SK-N-SH (cell line): ENCODE measurements around the gene RNF13. TPM values are rescaled to one million over a fixed set of nuclear protein-coding genes. Genes with fewer than 3 reads are reported as not detected.

Experiments used
- CTCF ChIA-PET: fragments of 300-600, 350-600 bp; formaldehyde crosslinking; extraction: SDS; loops from one replicate; lab custom pipeline; 2021; lab: Yijun Ruan, JAX
- POLR2A ChIA-PET: fragments of 350-600 bp; sonication (Branson Sonifier 250); formaldehyde crosslinking; extraction: SDS; loops from one replicate; lab custom pipeline; 2020; ENCODE audit warnings: antibody characterized with exemption, inconsistent platforms; lab: Yijun Ruan, JAX
- DNase-seq: peaks from one replicate; pipeline ENCODE4 v3.0.0; 2012
- H2AFZ ChIP-seq: fragments of 200-600 bp; sonication (generic); 2 replicates; pipeline ENCODE4 v1.8.1; 2016; ENCODE audit warnings: antibody characterized with exemption, mild to moderate bottlenecking, low read depth
- H3F3A ChIP-seq: fragments of 200-600 bp; sonication (generic); replicated peaks from 2 replicates; pipeline ENCODE3; 2016; ENCODE audit warnings: antibody characterized with exemption, mild to moderate bottlenecking; ENCODE audit not compliant: insufficient read depth
- H3K27ac ChIP-seq, 2 experiments: fragments of 200-500 bp in 1 of 2; fragments of 200-600 bp in 1 of 2; sonication (Bioruptor generic) in 1 of 2; sonication (generic), shearing (Covaris generic) in 1 of 2; 2 replicates each; pipeline versions ENCODE4 v1.5.1 to v1.6.1; 2014 to 2016; ENCODE audit warnings: low read depth in 2 of 2, inconsistent platforms in 1 of 2, low read length in 1 of 2, mild to moderate bottlenecking in 1 of 2, mixed read lengths in 1 of 2
- H3K27me3 ChIP-seq: fragments of 200-600 bp; sonication (generic), shearing (Covaris generic); 2 replicates; pipeline ENCODE4 v1.6.1; 2016; ENCODE audit warnings: mixed run types; ENCODE audit not compliant: insufficient read depth
- H3K36me3 ChIP-seq, 2 experiments: fragments of 200-500 bp in 1 of 2; fragments of 200-600 bp in 1 of 2; sonication (Bioruptor generic) in 1 of 2; sonication (generic) in 1 of 2; replicated peaks in 1 of 2; 2 replicates each; pipeline versions ENCODE3 to v1.5.1; 2014 to 2016; ENCODE audit warnings: low read length in 1 of 2, mild to moderate bottlenecking in 1 of 2; ENCODE audit not compliant: insufficient read depth in 2 of 2, control insufficient read depth in 1 of 2
- H3K4me1 ChIP-seq, 2 experiments: fragments of 200-500 bp in 1 of 2; fragments of 200-600 bp in 1 of 2; sonication (Bioruptor generic) in 1 of 2; sonication (generic), shearing (Covaris generic) in 1 of 2; 2 replicates each; pipeline versions ENCODE4 v1.5.1 to v1.6.1; 2014 to 2016; ENCODE audit warnings: low read depth in 1 of 2, low read length in 1 of 2, mixed run types in 1 of 2; ENCODE audit not compliant: insufficient read depth in 2 of 2, control insufficient read depth in 1 of 2
- H3K4me2 ChIP-seq: fragments of 200-600 bp; sonication (generic), shearing (Covaris generic); 2 replicates; pipeline ENCODE4 v1.6.1; 2017; ENCODE audit warnings: mixed run types
- H3K4me3 ChIP-seq, 2 experiments: fragments of 200-500 bp in 1 of 2; fragments of 200-600 bp in 1 of 2; sonication (Bioruptor generic) in 1 of 2; sonication (generic), shearing (Covaris generic) in 1 of 2; 2 replicates each; pipeline versions ENCODE4 v1.5.1 to v1.8.1; 2014 to 2016; ENCODE audit warnings: low read depth in 2 of 2, inconsistent platforms in 1 of 2, low read length in 1 of 2, mild to moderate bottlenecking in 1 of 2, mixed read lengths in 1 of 2, moderate library complexity in 1 of 2
- H3K79me2 ChIP-seq: fragments of 200-600 bp; sonication (generic); 2 replicates; pipeline ENCODE4 v1.8.1; 2017; ENCODE audit warnings: mild to moderate bottlenecking; ENCODE audit not compliant: insufficient read depth
- H3K9ac ChIP-seq: fragments of 200-600 bp; sonication (generic); 2 replicates; pipeline ENCODE4 v1.6.1; 2017; ENCODE audit warnings: mixed run types
- H3K9me2 ChIP-seq: fragments of 200-600 bp; sonication (generic); 2 replicates; pipeline ENCODE4 v1.6.1; 2017; ENCODE audit warnings: mixed run types
- H3K9me3 ChIP-seq: fragments of 200-600 bp; sonication (generic); 2 replicates; pipeline ENCODE4 v1.6.1; 2017; ENCODE audit warnings: mixed run types, mild to moderate bottlenecking, moderate library complexity
- H4K20me1 ChIP-seq: fragments of 200-600 bp; sonication (generic); 2 replicates; pipeline ENCODE4 v1.6.1; 2017; ENCODE audit warnings: mild to moderate bottlenecking, mixed run types; ENCODE audit not compliant: insufficient read depth
- EP300 ChIP-seq, 2 experiments: IDR thresholded peaks; 2 replicates each; pipeline versions ENCODE4 v1.4.0 to v1.6.1; 2012; ENCODE audit warnings: borderline replicate concordance in 1 of 2, low read depth in 1 of 2, low read length in 1 of 2
- GATA2 ChIP-seq: sonication (generic); formaldehyde crosslinking; IDR thresholded peaks from 2 replicates; pipeline ENCODE4 v1.5.0; 2020; ENCODE audit warnings: mild to moderate bottlenecking, missing genetic modification reagents
- POLR2AphosphoS5 ChIP-seq: IDR thresholded peaks from 2 replicates; pipeline ENCODE4 v1.6.1; 2012; ENCODE audit warnings: low read depth, low read length
- REST ChIP-seq: IDR thresholded peaks from 2 replicates; pipeline ENCODE4 v1.6.1; 2012; ENCODE audit warnings: mild to moderate bottlenecking, low read depth, low read length, moderate library complexity
- TEAD4 ChIP-seq: IDR thresholded peaks from 2 replicates; pipeline ENCODE4 v1.4.0; 2012; ENCODE audit warnings: mild to moderate bottlenecking, borderline replicate concordance; ENCODE audit not compliant: insufficient read depth
- polyA plus RNA-seq, 3 experiments: library from polyadenylated mRNA; depleted of rRNA; stranded (reverse); fragments of >200 nt; gene quantifications; 2 replicates each; pipeline ENCODE4 v1.2.3, GENCODE V29; 2012
- TF ChIP-seq, protein P1 (sequence below): IDR thresholded peaks from 2 replicates; pipeline ENCODE4 v1.4.0; 2012; ENCODE audit warnings: low read depth, borderline replicate concordance
- TF ChIP-seq, protein P2 (sequence below): IDR thresholded peaks from 2 replicates; pipeline ENCODE4 v1.4.0; 2012; ENCODE audit warnings: low read depth
- TF ChIP-seq, protein P3 (sequence below): fragments of 150-350 bp; IDR thresholded peaks from 2 replicates; pipeline ENCODE4 v1.6.1; 2016; ENCODE audit warnings: mild to moderate bottlenecking, low read depth, low read length

The RNF13 gene
- polyA plus RNA-seq, 1 of the 3 experiments (the other 2 are of a cell fraction) = 14.9 TPM

DNA sequence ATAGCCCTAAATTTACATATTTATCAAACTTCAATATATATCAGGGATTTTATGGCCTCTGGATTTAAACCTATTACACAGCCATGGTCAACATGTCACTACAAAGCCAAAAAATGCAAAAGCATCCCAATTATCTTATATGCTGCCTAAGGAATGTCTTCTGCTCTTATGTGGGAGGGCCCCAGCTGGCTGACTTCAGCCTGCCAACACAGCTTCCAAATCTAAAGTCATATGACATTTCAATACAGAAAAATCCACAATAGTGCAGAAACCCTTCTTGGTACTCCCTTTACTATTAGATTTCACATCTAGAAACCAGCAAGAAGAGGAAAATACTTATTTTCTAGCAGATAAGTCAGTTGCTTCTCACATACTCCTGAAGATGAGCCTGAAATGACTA, 151.3 kb downstream of the RNF13 start:
- Histone ChIP-seq H3K27ac (peak overlapping the region in 1 of 2 experiments; percentile 60; a peak in 2 of 4 replicates), H3K36me3 (peaks cover 70 to 78% of the 10 kb centered on the region in 2 experiments), H3K4me3 (no peak overlapping the region; a peak in 1 of 4 replicates), H4K20me1 (peaks cover 63% of the 10 kb centered on the region), H3K4me2 (peak overlapping the region; percentile 25; the same call in 1 of the 2 replicates), H3K79me2 (peaks cover 96% of the 10 kb centered on the region), H2AFZ (no peak overlapping the region), H3K9ac (no peak overlapping the region), H3K9me2 (no peaks in the 10 kb centered on the region), H3K4me1 (peaks cover 8 to 21% of the 10 kb centered on the region in 2 experiments; a peak in 3 of 4 replicates), H3K9me3 (no peaks in the 10 kb centered on the region), H3F3A (peaks cover 24% of the 10 kb centered on the region), H3K27me3 (no peaks in the 10 kb centered on the region)
- TF ChIP-seq, protein P1, sequence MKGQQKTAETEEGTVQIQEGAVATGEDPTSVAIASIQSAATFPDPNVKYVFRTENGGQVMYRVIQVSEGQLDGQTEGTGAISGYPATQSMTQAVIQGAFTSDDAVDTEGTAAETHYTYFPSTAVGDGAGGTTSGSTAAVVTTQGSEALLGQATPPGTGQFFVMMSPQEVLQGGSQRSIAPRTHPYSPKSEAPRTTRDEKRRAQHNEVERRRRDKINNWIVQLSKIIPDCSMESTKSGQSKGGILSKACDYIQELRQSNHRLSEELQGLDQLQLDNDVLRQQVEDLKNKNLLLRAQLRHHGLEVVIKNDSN = no peak
- TF ChIP-seq POLR2AphosphoS5 = no peak
- TF ChIP-seq, protein P2, sequence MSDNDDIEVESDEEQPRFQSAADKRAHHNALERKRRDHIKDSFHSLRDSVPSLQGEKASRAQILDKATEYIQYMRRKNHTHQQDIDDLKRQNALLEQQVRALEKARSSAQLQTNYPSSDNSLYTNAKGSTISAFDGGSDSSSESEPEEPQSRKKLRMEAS = no peak
- no peak for TF ChIP-seq EP300 (IDR thresholded peaks at IDR 0.05; ENCODE audit: borderline replicate concordance in 1 of 2, low read depth in 1 of 2, low read length in 1 of 2)
- TF ChIP-seq TEAD4 = no peak
- no peak for TF ChIP-seq GATA2
- DNase-seq = no peak
- POLR2A ChIA-PET = no interaction called here
- CTCF ChIA-PET = interaction anchor here (2.0 to 11.5 kb wide), 2 partner anchors 8 to 219 kb away, joined by 6 to 134 read pairs; no protein-coding TSS in a partner anchor

GRCh38 chr3:149965278-149965677, 152.3 kb downstream of the RNF13 start:
- Histone ChIP-seq H3K27me3 (no peaks in the 10 kb centered on the region), H3K9me2 (no peaks in the 10 kb centered on the region), H3K9me3 (no peaks in the 10 kb centered on the region), H3K4me2 (no peak overlapping the region), H3K36me3 (peaks cover 63 to 71% of the 10 kb centered on the region in 2 experiments), H2AFZ (no peak overlapping the region), H3K4me3 (no peak overlapping the region), H3K79me2 (peaks cover 97% of the 10 kb centered on the region), H3F3A (peaks cover 19% of the 10 kb centered on the region), H3K9ac (no peak overlapping the region), H3K4me1 (peaks cover 8 to 21% of the 10 kb centered on the region in 2 experiments; a peak in 3 of 4 replicates), H3K27ac (peak overlapping the region in 1 of 2 experiments; percentile 22; a peak in 1 of 4 replicates), H4K20me1 (peaks cover 56% of the 10 kb centered on the region)
- CTCF ChIA-PET = interaction anchor here (1.3 to 11.5 kb wide), 5 partner anchors 9 to 218 kb away, joined by 4 to 134 read pairs (median 6); no protein-coding TSS in a partner anchor
- TF ChIP-seq REST = no peak
- TF ChIP-seq, protein P3, sequence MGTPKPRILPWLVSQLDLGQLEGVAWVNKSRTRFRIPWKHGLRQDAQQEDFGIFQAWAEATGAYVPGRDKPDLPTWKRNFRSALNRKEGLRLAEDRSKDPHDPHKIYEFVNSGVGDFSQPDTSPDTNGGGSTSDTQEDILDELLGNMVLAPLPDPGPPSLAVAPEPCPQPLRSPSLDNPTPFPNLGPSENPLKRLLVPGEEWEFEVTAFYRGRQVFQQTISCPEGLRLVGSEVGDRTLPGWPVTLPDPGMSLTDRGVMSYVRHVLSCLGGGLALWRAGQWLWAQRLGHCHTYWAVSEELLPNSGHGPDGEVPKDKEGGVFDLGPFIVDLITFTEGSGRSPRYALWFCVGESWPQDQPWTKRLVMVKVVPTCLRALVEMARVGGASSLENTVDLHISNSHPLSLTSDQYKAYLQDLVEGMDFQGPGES = no peak
- no peak for DNase-seq
- POLR2A ChIA-PET = interaction anchor here (1.0 kb wide), 1 partner anchor 86 kb away, joined by 3 read pairs; no protein-coding TSS in a partner anchor
